ENCODE results near the gene KCNG2. TPM values are rescaled to one million over a fixed set of nuclear protein-coding genes. Genes with fewer than 3 reads are reported as not detected.

The KCNG2 gene
- polyA plus RNA-seq, 1 experiment = 0.38 TPM

GRCh38 chr18:79774111-79774510 lies 23.6 kb upstream of the KCNG2 start:
- peaks cover 38% of the 10 kb centered on the region for H3K9me3 ChIP-seq (ENCODE audit: control insufficient read depth, insufficient read depth, low read length)
- ChIA-PET CTCF (no interaction called here), POLR2A (no interaction called here)
- no peak overlapping the region for H3K4me3 ChIP-seq (ENCODE audit: low read depth, low read length)
- TF ChIP-seq, protein P1, sequence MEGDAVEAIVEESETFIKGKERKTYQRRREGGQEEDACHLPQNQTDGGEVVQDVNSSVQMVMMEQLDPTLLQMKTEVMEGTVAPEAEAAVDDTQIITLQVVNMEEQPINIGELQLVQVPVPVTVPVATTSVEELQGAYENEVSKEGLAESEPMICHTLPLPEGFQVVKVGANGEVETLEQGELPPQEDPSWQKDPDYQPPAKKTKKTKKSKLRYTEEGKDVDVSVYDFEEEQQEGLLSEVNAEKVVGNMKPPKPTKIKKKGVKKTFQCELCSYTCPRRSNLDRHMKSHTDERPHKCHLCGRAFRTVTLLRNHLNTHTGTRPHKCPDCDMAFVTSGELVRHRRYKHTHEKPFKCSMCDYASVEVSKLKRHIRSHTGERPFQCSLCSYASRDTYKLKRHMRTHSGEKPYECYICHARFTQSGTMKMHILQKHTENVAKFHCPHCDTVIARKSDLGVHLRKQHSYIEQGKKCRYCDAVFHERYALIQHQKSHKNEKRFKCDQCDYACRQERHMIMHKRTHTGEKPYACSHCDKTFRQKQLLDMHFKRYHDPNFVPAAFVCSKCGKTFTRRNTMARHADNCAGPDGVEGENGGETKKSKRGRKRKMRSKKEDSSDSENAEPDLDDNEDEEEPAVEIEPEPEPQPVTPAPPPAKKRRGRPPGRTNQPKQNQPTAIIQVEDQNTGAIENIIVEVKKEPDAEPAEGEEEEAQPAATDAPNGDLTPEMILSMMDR (IDR thresholded peaks at IDR 0.05; ENCODE audit: low read depth, low read length) = no peak
- H3K27me3 ChIP-seq (ENCODE audit: control insufficient read depth, insufficient read depth, low read length) = peaks cover 29% of the 10 kb centered on the region
- H3K27ac ChIP-seq (ENCODE audit: low read depth, low read length) = no peak overlapping the region
- no peak for DNase-seq (ENCODE audit: low read depth, low spot score)

GRCh38 chr18:79775441-79776221 lies 22.1 kb upstream of the KCNG2 start:
- DNase-seq (ENCODE audit: low read depth, low spot score) = no peak
- TF ChIP-seq, protein P1 (IDR thresholded peaks at IDR 0.05; ENCODE audit: low read depth, low read length) = no peak
- ChIA-PET CTCF (no interaction called here), POLR2A (no interaction called here)
- Histone ChIP-seq H3K27ac (ENCODE audit: low read depth, low read length) (no peak overlapping the region), H3K27me3 (ENCODE audit: control insufficient read depth, insufficient read depth, low read length) (peaks cover 28% of the 10 kb centered on the region), H3K9me3 (ENCODE audit: control insufficient read depth, insufficient read depth, low read length) (peaks cover 28% of the 10 kb centered on the region; the same call in 1 of the 2 replicates), H3K4me3 (ENCODE audit: low read depth, low read length) (no peak overlapping the region)

DNA sequence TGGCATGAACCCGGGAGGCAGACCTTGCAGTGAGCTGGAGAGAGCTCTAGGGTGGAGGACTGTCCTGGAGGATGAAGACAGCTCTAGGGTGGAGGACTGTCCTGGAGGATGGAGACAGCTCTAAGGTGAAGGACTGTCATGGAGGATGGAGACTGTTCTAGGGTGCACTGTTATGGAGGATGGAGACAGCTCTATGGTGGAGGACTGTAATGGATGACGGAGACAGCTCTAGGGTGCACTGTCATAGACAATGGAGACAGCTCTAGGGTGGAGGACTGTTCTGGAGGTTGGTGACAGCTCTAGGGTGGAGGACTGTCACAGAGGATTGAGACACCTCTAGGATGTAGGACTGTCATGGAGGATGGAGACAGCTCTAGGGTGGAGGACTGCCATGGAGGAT lies 21.1 kb upstream of the KCNG2 start:
- CTCF ChIA-PET = no interaction called here
- peaks cover 24% of the 10 kb centered on the region for H3K27me3 ChIP-seq (ENCODE audit: control insufficient read depth, insufficient read depth, low read length)

DNA sequence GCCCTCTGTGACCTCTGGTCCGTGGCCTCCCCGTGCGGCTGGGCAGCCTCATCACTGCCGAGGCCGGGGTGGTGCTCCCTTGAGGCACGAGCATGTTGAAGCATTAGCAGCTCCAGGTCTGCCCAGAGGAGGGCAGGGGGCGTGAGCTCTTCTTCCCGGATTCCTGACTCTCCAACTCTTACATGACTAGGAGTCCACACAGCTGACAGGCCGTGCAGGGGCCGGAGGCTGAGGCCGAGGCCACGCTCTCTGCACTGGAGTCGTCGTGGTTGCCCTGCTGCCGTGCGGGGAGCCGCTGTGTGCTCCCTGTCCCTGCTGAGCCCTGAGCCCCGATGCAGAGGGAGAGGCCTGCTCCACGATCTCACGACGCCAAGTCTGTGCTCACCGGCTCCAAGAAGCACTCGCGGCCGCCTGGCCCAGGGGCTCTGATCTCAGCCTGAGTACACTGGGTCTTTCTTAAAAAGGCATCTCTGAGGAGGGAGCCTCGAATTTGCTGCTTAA lies 19.4 kb upstream of the KCNG2 start:
- CTCF ChIA-PET = no interaction called here
- no peak overlapping the region for H3K27ac ChIP-seq (ENCODE audit: low read depth, low read length)
- peaks cover 24% of the 10 kb centered on the region for H3K27me3 ChIP-seq (ENCODE audit: control insufficient read depth, insufficient read depth, low read length)
- POLR2A ChIA-PET = no interaction called here
- peaks cover 11% of the 10 kb centered on the region; the same call in 1 of the 2 replicates for H3K9me3 ChIP-seq (ENCODE audit: control insufficient read depth, insufficient read depth, low read length)
- TF ChIP-seq, protein P1 (IDR thresholded peaks at IDR 0.05; ENCODE audit: low read depth, low read length) = no peak
- DNase-seq (ENCODE audit: low read depth, low spot score) = no peak
- H3K4me3 ChIP-seq (ENCODE audit: low read depth, low read length) = no peak overlapping the region

More for the DNA sequence above, 21.1 kb upstream of the KCNG2 start:
- no peak for DNase-seq (ENCODE audit: low read depth, low spot score)
- POLR2A ChIA-PET = no interaction called here
- H3K27ac ChIP-seq (ENCODE audit: low read depth, low read length) = no peak overlapping the region
- TF ChIP-seq, protein P1 (IDR thresholded peaks at IDR 0.05; ENCODE audit: low read depth, low read length) = no peak
- H3K4me3 ChIP-seq (ENCODE audit: low read depth, low read length) = no peak overlapping the region
- H3K9me3 ChIP-seq (ENCODE audit: control insufficient read depth, insufficient read depth, low read length) = peaks cover 22% of the 10 kb centered on the region; the same call in 1 of the 2 replicates

DNA sequence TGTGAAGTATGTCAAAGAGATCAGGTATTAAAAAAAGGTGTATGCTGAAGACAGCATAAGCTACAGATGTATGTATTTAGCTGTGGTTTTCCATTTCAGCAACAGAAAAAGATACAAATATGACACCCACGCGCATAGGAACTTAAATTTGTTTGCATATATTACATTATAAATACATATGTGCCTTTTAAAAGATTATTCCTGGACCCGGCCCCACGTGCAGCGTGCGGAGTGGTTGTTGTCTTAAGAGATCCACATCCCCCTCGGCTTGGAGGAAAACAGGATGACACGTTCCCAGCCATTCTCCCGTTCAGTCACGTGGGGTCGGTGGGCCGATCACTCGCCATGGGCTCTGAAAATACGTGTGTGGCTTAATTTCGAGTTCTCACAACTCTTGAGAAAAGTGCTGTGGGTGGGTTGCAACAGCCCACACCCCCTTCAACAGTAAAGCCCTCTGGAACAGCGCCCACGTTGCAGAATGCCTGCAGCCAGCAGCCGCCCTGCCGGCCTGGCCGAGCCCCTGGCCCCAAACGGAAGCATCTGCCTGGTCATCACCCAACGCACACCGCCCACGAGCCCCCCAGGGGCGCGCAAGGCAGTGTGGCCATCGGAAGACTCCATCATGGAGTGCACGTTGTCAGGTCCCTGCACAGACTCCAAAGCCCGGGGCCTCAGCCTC lies 18.6 kb upstream of the KCNG2 start:
- TF ChIP-seq, protein P1 (IDR thresholded peaks at IDR 0.05; ENCODE audit: low read depth, low read length) = no peak
- Histone ChIP-seq H3K27me3 (ENCODE audit: control insufficient read depth, insufficient read depth, low read length) (peaks cover 22% of the 10 kb centered on the region), H3K9me3 (ENCODE audit: control insufficient read depth, insufficient read depth, low read length) (peaks cover 14% of the 10 kb centered on the region; the same call in 1 of the 2 replicates), H3K27ac (ENCODE audit: low read depth, low read length) (no peak overlapping the region), H3K4me3 (ENCODE audit: low read depth, low read length) (no peak overlapping the region)
- ChIA-PET POLR2A (no interaction called here), CTCF (no interaction called here)
- no peak for DNase-seq (ENCODE audit: low read depth, low spot score)

All from AG04450 (cell line).